HepG2 (cell line): ENCODE measurements around the gene RPL41. TPM values are rescaled to one million over a fixed set of nuclear protein-coding genes. Genes with fewer than 3 reads are reported as not detected.
A peak's percentile ranks its signal among the peaks of the same experiment; 100 is the strongest.

Source experiments
- ATAD3A ChIP-seq: sonication (generic); formaldehyde crosslinking; IDR thresholded peaks from 2 replicates; pipeline ENCODE4 v1.4.0; 2020; ENCODE audit warnings: missing genetic modification reagents
- CBX2 ChIP-seq, 2 experiments: fragments of 200-600 bp in 1 of 2; sonication (generic); formaldehyde crosslinking in 1 of 2; IDR thresholded peaks; 2 replicates each; pipeline versions ENCODE4 v1.7.0 to v1.8.1; 2018 to 2022; ENCODE audit warnings: low read depth in 2 of 2, low read length in 1 of 2, mild to moderate bottlenecking in 1 of 2, missing genetic modification reagents in 1 of 2
- GPN1 ChIP-seq: sonication (generic); formaldehyde crosslinking; IDR thresholded peaks from 2 replicates; pipeline ENCODE4 v1.5.1; 2020; ENCODE audit warnings: missing genetic modification reagents, borderline replicate concordance
- KDM3A ChIP-seq: IDR thresholded peaks from 2 replicates; pipeline ENCODE4 v1.6.1; 2018; ENCODE audit warnings: low read depth, missing compliant biosample characterization
- KIAA2018 ChIP-seq: sonication (generic); formaldehyde crosslinking; IDR thresholded peaks from 2 replicates; pipeline ENCODE4 v1.5.0; 2020; ENCODE audit warnings: mild to moderate bottlenecking, missing genetic modification reagents, borderline replicate concordance
- MAF1 ChIP-seq: sonication (generic); formaldehyde crosslinking; IDR thresholded peaks from 2 replicates; pipeline ENCODE4 v1.5.0; 2020; ENCODE audit warnings: missing genetic modification reagents, borderline replicate concordance
- MLXIP ChIP-seq: sonication (generic); formaldehyde crosslinking; IDR thresholded peaks from 2 replicates; pipeline ENCODE4 v1.9.0; 2021; ENCODE audit warnings: missing genetic modification reagents, borderline replicate concordance
- POLR2AphosphoS5 ChIP-seq: IDR thresholded peaks from 2 replicates; pipeline ENCODE4 v1.6.1; 2012; ENCODE audit warnings: low read depth, low read length
- SAP130 ChIP-seq: IDR thresholded peaks from 2 replicates; pipeline ENCODE4 v1.6.1; 2016; ENCODE audit warnings: low read depth
- SIN3A ChIP-seq: IDR thresholded peaks from 2 replicates; pipeline ENCODE4 v1.6.1; 2011; ENCODE audit warnings: low read depth, mild to moderate bottlenecking, control low read depth, low read length, borderline replicate concordance
- SP140L ChIP-seq: sonication (generic); formaldehyde crosslinking; IDR thresholded peaks from 2 replicates; pipeline ENCODE4 v1.4.0; 2020; ENCODE audit warnings: missing genetic modification reagents, borderline replicate concordance
- TBP ChIP-seq: sonication (generic); formaldehyde crosslinking; IDR thresholded peaks from 2 replicates; pipeline ENCODE4 v1.5.0; 2020; ENCODE audit warnings: missing genetic modification reagents
- ZFP36L2 ChIP-seq: sonication (generic); formaldehyde crosslinking; IDR thresholded peaks from 2 replicates; pipeline ENCODE4 v1.4.0; 2020; ENCODE audit warnings: missing genetic modification reagents
- ZFP41 ChIP-seq: sonication (generic); formaldehyde crosslinking; IDR thresholded peaks from 2 replicates; pipeline ENCODE4 v1.4.0; 2020; ENCODE audit warnings: mild to moderate bottlenecking, missing genetic modification reagents, borderline replicate concordance
- ZNF639 ChIP-seq: conservative IDR thresholded peaks from 2 replicates; pipeline ENCODE4 v1.6.1; 2018; ENCODE audit warnings: missing genetic modification reagents
- polyA plus RNA-seq, 8 experiments: library from polyadenylated mRNA; depleted of rRNA in 3 of 8; stranded (reverse) in 7 of 8; unstranded in 1 of 8; fragments of >200 nt; fragmentation: Illumina TruSeq in 4 of 8; extraction: Trizol in 4 of 8; gene quantifications; 2 replicates each; pipeline versions ENCODE4 v1.2.1 to v1.2.3, GENCODE V29; 2011 to 2016; ENCODE audit warnings: low read depth in 4 of 8, missing spikeins in 1 of 8, mixed read lengths in 1 of 8; ENCODE audit not compliant: insufficient read depth in 1 of 8
- total RNA-seq, 5 experiments: library from RNA; depleted of rRNA; stranded (reverse); fragments of >200 nt; fragmentation: Illumina TruSeq; extraction: Trizol; gene quantifications; 2 replicates each; pipeline ENCODE4 v1.2.3, GENCODE V29; 2016; ENCODE audit warnings: low read depth in 1 of 5

The RPL41 gene
- total and polyA plus RNA-seq, 2 of the 13 experiments (the other 11 are each of a cell fraction or from before 2014, with no cell fraction given) = 4,012 to 7,670 TPM

- TF ChIP-seq KIAA2018 (CRISPR knock-in tag) (no peak), KDM3A (CRISPR knock-in tag) (no peak), MLXIP (no peak), ZFP41 (no peak), CBX2 (IDR thresholded peaks at IDR 0.05; ENCODE audit: low read depth, low read length) (no peak), CBX2 (CRISPR knock-in tag; IDR thresholded peaks at IDR 0.05; ENCODE audit: low read depth) (no peak), ZNF639 (no peak), MAF1 (CRISPR knock-in tag) (no peak), ZFP36L2 (CRISPR knock-in tag) (no peak), SIN3A (peak; percentile 28; the same call in 1 of the 2 replicates), TBP (no peak), ATAD3A (CRISPR knock-in tag) (no peak), SAP130 (CRISPR knock-in tag) (no peak), POLR2AphosphoS5 (no peak), GPN1 (CRISPR knock-in tag) (no peak), SP140L (CRISPR knock-in tag) (no peak)
Measured at GRCh38 chr12:56157201-56158028, 41.0 kb downstream of the RPL41 start (continued).
